Endothelial cell of umbilical vein (primary cell): ENCODE measurements around the gene RAD51B. TPM values are rescaled to one million over a fixed set of nuclear protein-coding genes. Genes with fewer than 3 reads are reported as not detected.

Experiments used
- BruUV-seq: library from RNA; stranded (reverse); fragments of 400-500 nt; replicated peaks from 2 replicates; lab custom pipeline; 2021; lab: Mats Ljungman, UMichigan
- CTCF ChIA-PET: fragments of 300-600, 350-600 bp; sonication (Branson Sonifier 250); formaldehyde crosslinking; loops from one replicate; lab custom pipeline; 2021; ENCODE audit warnings: antibody characterized with exemption, inconsistent platforms; lab: Charles Lee
- POLR2A ChIA-PET: fragments of 300-600, 350-600 bp; sonication (Branson Sonifier 250); formaldehyde crosslinking; loops from one replicate; lab custom pipeline; 2021; ENCODE audit warnings: antibody characterized with exemption, inconsistent platforms; lab: Charles Lee
- DNase-seq: peaks from one replicate; pipeline ENCODE4 v3.0.0-alpha.2; 2011; ENCODE audit warnings: low read depth, low spot score
- FAIRE-seq: peaks from 2 replicates; lab custom pipeline; 2011; peaks lifted over from hg19 to GRCh38; lab: Jason Lieb, UNC
- H2AFZ ChIP-seq: 2 replicates; pipeline ENCODE4 v1.6.0; 2012; ENCODE audit warnings: low read depth, low read length, control low read depth, inconsistent platforms
- H3K27ac ChIP-seq: 2 replicates; pipeline ENCODE4 v1.5.1; 2011; ENCODE audit warnings: low read depth, mild to moderate bottlenecking, control low read depth, low read length, moderate library complexity; ENCODE audit not compliant: insufficient read depth
- H3K27me3 ChIP-seq, 2 experiments: 2 replicates each; pipeline versions ENCODE4 v1.6.0 to v1.6.1; 2011; ENCODE audit warnings: low read length in 2 of 2, mixed read lengths in 1 of 2; ENCODE audit not compliant: control insufficient read depth in 2 of 2, insufficient read depth in 2 of 2
- H3K36me3 ChIP-seq, 2 experiments: 2 replicates in 1 of 2; 3 replicates in 1 of 2; pipeline ENCODE4 v1.5.1; 2011; ENCODE audit warnings: low read length in 2 of 2, mild to moderate bottlenecking in 1 of 2, moderate library complexity in 1 of 2; ENCODE audit not compliant: control insufficient read depth in 2 of 2, insufficient read depth in 2 of 2; ENCODE audit errors: extremely low read depth in 1 of 2
- H3K4me1 ChIP-seq: 3 replicates; pipeline ENCODE4 v1.5.1; 2011; ENCODE audit warnings: mild to moderate bottlenecking, low read length; ENCODE audit not compliant: control insufficient read depth, insufficient read depth; ENCODE audit errors: extremely low read depth
- H3K4me2 ChIP-seq: 2 replicates; pipeline ENCODE4 v1.6.1; 2011; ENCODE audit warnings: low read length, control low read depth, mixed read lengths; ENCODE audit not compliant: insufficient read depth
- H3K4me3 ChIP-seq, 3 experiments: fragments of 200-600 bp in 1 of 3; sonication (generic), shearing (Covaris generic) in 1 of 3; replicated peaks in 1 of 3; 2 replicates each; pipeline ENCODE4 v1.5.1; 2011 to 2016; ENCODE audit warnings: control low read depth in 3 of 3, low read length in 3 of 3, mild to moderate bottlenecking in 2 of 3, inconsistent platforms in 1 of 3, low read depth in 1 of 3, moderate library complexity in 1 of 3; ENCODE audit not compliant: insufficient read depth in 1 of 3
- H3K79me2 ChIP-seq: 2 replicates; pipeline ENCODE4 v1.6.0; 2012; ENCODE audit warnings: low read length, inconsistent platforms; ENCODE audit not compliant: control insufficient read depth, insufficient read depth
- H3K9ac ChIP-seq: replicated peaks from 2 replicates; pipeline ENCODE3; 2011; ENCODE audit warnings: low read length, control low read depth; ENCODE audit not compliant: insufficient read depth; ENCODE audit errors: extremely low read depth
- H3K9me1 ChIP-seq: replicated peaks from 3 replicates; pipeline ENCODE4 v1.6.0; 2011; ENCODE audit warnings: mild to moderate bottlenecking, low read length; ENCODE audit not compliant: control insufficient read depth, insufficient read depth; ENCODE audit errors: extremely low read depth
- H3K9me3 ChIP-seq: replicated peaks from 2 replicates; pipeline ENCODE4 v1.5.1; 2012; ENCODE audit warnings: low read length, inconsistent platforms; ENCODE audit not compliant: control insufficient read depth, insufficient read depth
- H4K20me1 ChIP-seq: replicated peaks from 2 replicates; pipeline ENCODE3; 2011; ENCODE audit warnings: mild to moderate bottlenecking, low read length; ENCODE audit not compliant: control insufficient read depth, insufficient read depth; ENCODE audit errors: extremely low read depth
- EZH2 ChIP-seq: IDR thresholded peaks from 2 replicates; pipeline ENCODE4 v1.6.1; 2012; ENCODE audit warnings: borderline replicate concordance, low read depth, mild to moderate bottlenecking, moderate library complexity, low read length, inconsistent platforms; ENCODE audit not compliant: severe bottlenecking
- FOS ChIP-seq: IDR thresholded peaks from 2 replicates; pipeline ENCODE4 v1.6.1; 2011; ENCODE audit warnings: mild to moderate bottlenecking, low read length, moderate library complexity, borderline replicate concordance; ENCODE audit not compliant: insufficient read depth
- GATA2 ChIP-seq: IDR thresholded peaks from 2 replicates; pipeline ENCODE4 v1.7.0; 2011; ENCODE audit warnings: low read depth, mild to moderate bottlenecking, moderate library complexity, mixed read lengths, low read length; ENCODE audit not compliant: insufficient read length, insufficient read depth
- JUN ChIP-seq: IDR thresholded peaks from 2 replicates; pipeline ENCODE4 v1.6.1; 2011; ENCODE audit warnings: borderline replicate concordance, low read depth; ENCODE audit not compliant: insufficient read length, insufficient read depth
- MYC ChIP-seq: IDR thresholded peaks from one replicate; pipeline ENCODE4 v1.6.1; 2011; ENCODE audit warnings: mild to moderate bottlenecking, low read depth, low read length
- POLR2A ChIP-seq: IDR thresholded peaks from 2 replicates; pipeline ENCODE4 v1.6.1; 2012; ENCODE audit warnings: low read depth, mild to moderate bottlenecking, control low read depth, low read length
- POLR2AphosphoS5 ChIP-seq: IDR thresholded peaks from 2 replicates; pipeline ENCODE4 v1.6.1; 2012; ENCODE audit warnings: low read depth, mild to moderate bottlenecking, control low read depth, low read length, moderate library complexity; ENCODE audit not compliant: insufficient read depth
- dilution Hi-C: fragments of 300-500 bp; cut with MboI; formaldehyde crosslinking; loops from one replicate; pipeline ENCODE4 v1.15.0; 2019; ENCODE audit warnings: low sequenced_read_pairs; ENCODE audit not compliant: extremely low pct_ligation_motif_present
- intact Hi-C: fragments of 100-400 bp; cut with micrococcal nuclease; formaldehyde crosslinking; loops from one replicate; pipeline ENCODE4 v1.10.0; 2022
- polyA plus RNA-seq, 4 experiments: library from polyadenylated mRNA; depleted of rRNA in 3 of 4; stranded (reverse) in 3 of 4; unstranded in 1 of 4; fragments of >200 nt; gene quantifications; 2 replicates each; pipeline versions ENCODE4 v1.2.1 to v1.2.3, GENCODE V29; 2011 to 2012; ENCODE audit warnings: missing spikeins in 1 of 4
- total RNA-seq: library from RNA; stranded (reverse); gene quantifications from 2 replicates; pipeline ENCODE4 v1.2.3, GENCODE V29; 2021
- TF ChIP-seq, protein P1 (sequence below): IDR thresholded peaks from 2 replicates; pipeline ENCODE4 v1.6.1; 2011; ENCODE audit not compliant: insufficient read depth, insufficient read length
- TF ChIP-seq, protein P2 (sequence below), 2 donors: IDR thresholded peaks; 1 replicate in 1 of 2; 2 replicates in 1 of 2; pipeline ENCODE4 v1.5.1; 2011; ENCODE audit warnings: low read length in 2 of 2, mild to moderate bottlenecking in 2 of 2, moderate library complexity in 2 of 2, control low read depth in 1 of 2, inconsistent platforms in 1 of 2, low read depth in 1 of 2; ENCODE audit not compliant: insufficient read depth in 1 of 2; ENCODE audit errors: extremely low read depth in 1 of 2

Gene RAD51B
- total and polyA plus RNA-seq, 2 donors (not counting 3 experiments of a cell fraction or from before 2014, with no cell fraction given) = 3.9 to 19.0 TPM

DNA sequence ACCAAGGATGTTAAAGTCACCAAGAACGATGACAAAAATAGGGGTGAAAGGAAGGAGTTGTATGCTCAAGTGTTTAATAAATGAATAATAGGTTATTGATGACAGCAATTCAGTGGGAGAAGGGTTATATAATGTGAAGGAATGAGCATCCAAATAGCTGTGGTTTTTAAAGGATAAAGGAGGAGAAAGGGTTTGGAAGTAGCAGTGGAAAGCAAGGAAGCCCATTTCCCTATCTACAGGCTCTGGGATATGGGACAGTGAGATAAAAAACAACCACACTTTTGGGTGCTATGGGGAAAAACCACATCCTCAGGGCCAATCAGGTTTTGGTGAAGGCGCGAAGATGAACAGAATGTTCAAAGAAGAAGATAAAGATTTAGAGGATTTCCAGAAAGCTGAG lies 714.7 kb downstream of the RAD51B start:
- no peak overlapping the region for H3K27ac ChIP-seq
- no peaks in the 10 kb centered on the region for H3K79me2 ChIP-seq
- peaks cover 2% of the 10 kb centered on the region for H3K9me3 ChIP-seq
- POLR2A ChIA-PET = no interaction called here
- intact Hi-C loops (no loop called here), dilution Hi-C loops (no loop called here)
- no peak for FAIRE-seq
- BruUV-seq = no TSS peak
- CTCF ChIA-PET = interaction anchor here (0.8 to 1.8 kb wide), 3 partner anchors 9 to 75 kb away, joined by 3 to 5 read pairs (median 3); no protein-coding TSS in a partner anchor
- no peak overlapping the region for H3K4me2 ChIP-seq
- H3K4me1 ChIP-seq = no peaks in the 10 kb centered on the region
- H3K36me3 ChIP-seq = no peaks in the 10 kb centered on the region
- TF ChIP-seq FOS (no peak), MYC (no peak)
- no peaks in the 10 kb centered on the region for H3K9me1 ChIP-seq
- no peak overlapping the region for H3K4me3 ChIP-seq
- no peaks in the 10 kb centered on the region for H4K20me1 ChIP-seq
- no peak overlapping the region for H3K9ac ChIP-seq
- no peaks in the 10 kb centered on the region for H3K27me3 ChIP-seq
- no peak for DNase-seq
- H2AFZ ChIP-seq = no peak overlapping the region

DNA sequence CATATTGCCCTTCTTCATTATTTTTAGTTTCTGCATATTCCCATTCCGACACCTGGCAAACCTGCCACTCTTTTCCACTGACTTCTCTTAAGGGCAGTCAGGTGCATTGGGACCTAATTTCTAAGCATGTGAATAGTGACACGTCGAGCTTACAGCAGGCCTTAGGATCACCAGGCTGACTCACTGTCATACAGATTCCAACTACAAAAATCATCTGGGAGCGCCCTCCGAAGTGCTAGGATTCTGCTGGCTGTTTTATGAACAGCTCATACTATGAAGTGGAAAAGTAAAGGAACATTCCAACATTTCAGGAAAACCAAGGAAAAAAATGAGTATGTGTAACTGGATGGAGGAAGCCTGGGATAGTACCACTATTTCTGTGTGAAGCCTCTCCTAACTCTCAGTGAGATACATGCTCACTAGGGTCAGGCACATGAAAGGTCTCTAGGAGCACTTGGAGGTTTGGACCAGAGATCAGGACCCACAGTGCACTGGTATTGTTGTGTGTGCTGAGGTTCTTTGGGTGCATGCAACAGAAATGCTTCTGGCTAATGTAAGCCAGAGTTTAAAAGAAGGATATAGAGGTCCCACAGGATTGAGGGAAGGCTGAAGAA lies 715.9 kb downstream of the RAD51B start:
- Histone ChIP-seq H3K9ac (no peak overlapping the region), H3K9me3 (no peaks in the 10 kb centered on the region), H3K4me3 (no peak overlapping the region), H3K36me3 (no peaks in the 10 kb centered on the region), H3K27me3 (no peaks in the 10 kb centered on the region), H3K79me2 (no peaks in the 10 kb centered on the region), H3K27ac (no peak overlapping the region), H4K20me1 (no peaks in the 10 kb centered on the region), H3K4me2 (no peak overlapping the region), H3K9me1 (no peaks in the 10 kb centered on the region), H3K4me1 (no peaks in the 10 kb centered on the region), H2AFZ (peak overlapping the region; percentile 27)
- intact Hi-C loops (no loop called here), dilution Hi-C loops (no loop called here)
- CTCF ChIA-PET = interaction anchor here (0.7 to 1.0 kb wide), 3 partner anchors 8 to 18 kb away, joined by 3 read pairs; no protein-coding TSS in a partner anchor
- no TSS peak for BruUV-seq
- POLR2A ChIA-PET = no interaction called here
- DNase-seq (no peak), FAIRE-seq (no peak)
- TF ChIP-seq EZH2 (no peak), POLR2A (no peak), MYC (no peak), JUN (no peak), GATA2 (no peak), FOS (no peak), POLR2AphosphoS5 (no peak)
- TF ChIP-seq, protein P1, sequence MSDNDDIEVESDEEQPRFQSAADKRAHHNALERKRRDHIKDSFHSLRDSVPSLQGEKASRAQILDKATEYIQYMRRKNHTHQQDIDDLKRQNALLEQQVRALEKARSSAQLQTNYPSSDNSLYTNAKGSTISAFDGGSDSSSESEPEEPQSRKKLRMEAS = no peak
- TF ChIP-seq, protein P2, sequence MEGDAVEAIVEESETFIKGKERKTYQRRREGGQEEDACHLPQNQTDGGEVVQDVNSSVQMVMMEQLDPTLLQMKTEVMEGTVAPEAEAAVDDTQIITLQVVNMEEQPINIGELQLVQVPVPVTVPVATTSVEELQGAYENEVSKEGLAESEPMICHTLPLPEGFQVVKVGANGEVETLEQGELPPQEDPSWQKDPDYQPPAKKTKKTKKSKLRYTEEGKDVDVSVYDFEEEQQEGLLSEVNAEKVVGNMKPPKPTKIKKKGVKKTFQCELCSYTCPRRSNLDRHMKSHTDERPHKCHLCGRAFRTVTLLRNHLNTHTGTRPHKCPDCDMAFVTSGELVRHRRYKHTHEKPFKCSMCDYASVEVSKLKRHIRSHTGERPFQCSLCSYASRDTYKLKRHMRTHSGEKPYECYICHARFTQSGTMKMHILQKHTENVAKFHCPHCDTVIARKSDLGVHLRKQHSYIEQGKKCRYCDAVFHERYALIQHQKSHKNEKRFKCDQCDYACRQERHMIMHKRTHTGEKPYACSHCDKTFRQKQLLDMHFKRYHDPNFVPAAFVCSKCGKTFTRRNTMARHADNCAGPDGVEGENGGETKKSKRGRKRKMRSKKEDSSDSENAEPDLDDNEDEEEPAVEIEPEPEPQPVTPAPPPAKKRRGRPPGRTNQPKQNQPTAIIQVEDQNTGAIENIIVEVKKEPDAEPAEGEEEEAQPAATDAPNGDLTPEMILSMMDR (IDR thresholded peaks at IDR 0.05; ENCODE audit: extremely low read depth in 1 of 2, insufficient read depth in 1 of 2, low read depth in 1 of 2, low read length in 2 of 2) = no peak
